GM12892 (cell line): ENCODE data around the gene MELTF.

Experiments
- POLR2A ChIP-seq: IDR thresholded peaks from 2 replicates; pipeline ENCODE4 v1.6.1; 2011; ENCODE audit warnings: low read depth, low read length, control low read depth
- POLR2AphosphoS5 ChIP-seq: IDR thresholded peaks from 2 replicates; pipeline ENCODE4 v1.6.1; 2011; ENCODE audit warnings: low read depth, low read length, control low read depth

- TF ChIP-seq POLR2AphosphoS5 (no peak), POLR2A (no peak)
Measured at GRCh38 chr3:196996454-196997265, 33.0 kb downstream of the MELTF start.
